NAMALWA (cell line): Measurements from ENCODE around the gene GRAP2.

Experiments
- DNase-seq: peaks from one replicate; pipeline ENCODE4 v3.0.0-alpha.2; 2015; ENCODE audit warnings: low spot score

GRAP2 gene

DNA sequence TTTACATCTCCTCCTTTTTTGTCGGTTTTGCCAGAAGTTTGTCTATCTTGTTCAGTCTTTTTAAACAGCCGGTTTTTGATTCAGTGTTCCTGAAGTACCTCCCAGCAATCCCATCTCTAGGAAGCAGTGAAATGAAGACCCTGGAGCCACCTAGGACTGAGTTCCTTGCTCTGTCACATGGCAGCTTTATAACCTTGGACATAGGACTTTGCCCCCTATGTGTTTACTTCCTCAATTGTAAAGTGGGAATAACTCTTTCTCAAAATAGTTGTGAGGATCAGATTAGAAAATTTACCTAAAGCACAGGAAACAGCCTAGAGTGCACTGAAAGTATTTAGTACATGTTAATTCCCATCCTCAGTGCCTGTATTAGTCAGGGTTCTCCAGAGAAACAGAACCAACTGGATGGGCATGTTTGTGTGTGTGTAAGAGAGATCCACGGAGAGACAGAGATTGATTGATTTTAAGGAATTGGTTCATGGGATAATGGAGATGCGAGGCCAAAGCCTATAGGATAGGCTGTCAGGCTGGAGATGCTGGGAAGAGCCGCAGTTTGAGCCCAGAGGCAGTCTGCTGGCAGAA is 113.9 kb downstream of the GRAP2 start:
- DNase-seq, result no peak

GRCh38 chr22:40015358-40015976 is 114.6 kb downstream of the GRAP2 start:
- no peak for DNase-seq

GRCh38 chr22:40018051-40018450 is 117.2 kb downstream of the GRAP2 start:
- DNase-seq, result no peak

GRCh38 chr22:40019100-40019499 is 118.2 kb downstream of the GRAP2 start:
- DNase-seq, result no peak

DNA sequence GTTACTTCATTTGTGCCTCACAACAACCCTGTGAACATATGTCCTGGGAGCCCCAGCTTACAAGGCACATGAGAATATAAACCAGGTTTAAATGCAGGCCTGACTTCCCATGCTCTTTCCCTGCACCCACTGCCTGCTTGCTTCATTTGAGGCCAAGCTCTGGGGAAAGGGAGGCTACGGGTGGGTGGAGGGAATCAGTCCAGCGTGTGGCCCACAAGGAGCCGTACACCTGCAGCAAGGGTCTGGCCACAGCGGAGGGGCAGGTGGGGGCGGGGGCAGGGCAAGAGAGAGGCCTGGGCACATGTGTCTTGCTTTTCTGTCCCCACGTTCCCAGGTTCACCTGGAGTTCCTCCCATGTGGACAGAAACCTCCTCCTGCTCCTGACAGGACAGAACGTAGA is 120.1 kb downstream of the GRAP2 start:
- DNase-seq, result no peak

GRCh38 chr22:40021401-40022000 is 120.6 kb downstream of the GRAP2 start:
- DNase-seq, result no peak

GRCh38 chr22:40022536-40023240 is 121.8 kb downstream of the GRAP2 start:
- DNase-seq, result no peak
